PC-3 (cell line): ENCODE results near the gene BAIAP2L1.

Experiments used
- EZH2 ChIP-seq: fragments of 300-600 bp; sonication (generic); IDR thresholded peaks from one replicate; pipeline ENCODE4 v1.6.1; 2017; ENCODE audit warnings: antibody characterized with exemption, mild to moderate bottlenecking, low read length; ENCODE audit not compliant: unreplicated experiment
- TF ChIP-seq, protein P1 (sequence below): fragments of 300-600 bp; sonication (generic); conservative IDR thresholded peaks from 2 replicates; pipeline ENCODE4 v1.5.1; 2017; ENCODE audit warnings: antibody characterized with exemption, low read depth, mild to moderate bottlenecking, low read length

DNA sequence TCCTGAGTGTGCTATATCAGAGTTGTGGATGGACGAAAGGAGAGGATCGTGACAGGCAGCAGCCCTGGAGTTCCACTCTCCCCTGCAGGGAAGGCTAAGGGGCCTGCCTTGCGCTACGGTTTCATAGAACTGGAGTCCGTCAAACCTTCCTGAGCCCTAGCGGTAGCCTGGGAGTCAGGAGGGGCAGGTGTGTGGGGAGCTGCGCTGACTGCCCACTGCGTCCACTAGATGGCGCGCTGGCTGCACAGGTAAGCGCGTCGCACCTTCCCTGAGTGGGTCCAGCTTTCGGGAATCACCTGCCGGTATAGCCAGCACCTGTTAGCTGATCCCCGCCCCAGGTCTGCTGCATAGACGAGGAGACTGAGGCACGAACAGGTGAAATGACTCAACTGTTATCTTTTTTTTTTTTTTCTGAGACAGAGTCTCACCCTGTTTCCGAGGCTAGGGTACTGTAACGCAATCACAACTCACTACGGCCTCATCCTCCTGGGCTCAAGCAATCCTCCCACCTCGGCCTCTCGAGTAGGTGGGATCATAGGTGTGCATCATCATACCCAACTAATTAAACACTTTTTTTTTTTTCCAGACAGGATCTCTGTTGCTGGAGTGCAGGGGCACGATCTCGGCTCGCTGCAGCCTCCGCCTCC, 20.2 kb upstream of the BAIAP2L1 start:
- TF ChIP-seq EZH2, result no peak
- TF ChIP-seq, protein P1, sequence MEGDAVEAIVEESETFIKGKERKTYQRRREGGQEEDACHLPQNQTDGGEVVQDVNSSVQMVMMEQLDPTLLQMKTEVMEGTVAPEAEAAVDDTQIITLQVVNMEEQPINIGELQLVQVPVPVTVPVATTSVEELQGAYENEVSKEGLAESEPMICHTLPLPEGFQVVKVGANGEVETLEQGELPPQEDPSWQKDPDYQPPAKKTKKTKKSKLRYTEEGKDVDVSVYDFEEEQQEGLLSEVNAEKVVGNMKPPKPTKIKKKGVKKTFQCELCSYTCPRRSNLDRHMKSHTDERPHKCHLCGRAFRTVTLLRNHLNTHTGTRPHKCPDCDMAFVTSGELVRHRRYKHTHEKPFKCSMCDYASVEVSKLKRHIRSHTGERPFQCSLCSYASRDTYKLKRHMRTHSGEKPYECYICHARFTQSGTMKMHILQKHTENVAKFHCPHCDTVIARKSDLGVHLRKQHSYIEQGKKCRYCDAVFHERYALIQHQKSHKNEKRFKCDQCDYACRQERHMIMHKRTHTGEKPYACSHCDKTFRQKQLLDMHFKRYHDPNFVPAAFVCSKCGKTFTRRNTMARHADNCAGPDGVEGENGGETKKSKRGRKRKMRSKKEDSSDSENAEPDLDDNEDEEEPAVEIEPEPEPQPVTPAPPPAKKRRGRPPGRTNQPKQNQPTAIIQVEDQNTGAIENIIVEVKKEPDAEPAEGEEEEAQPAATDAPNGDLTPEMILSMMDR, result peak; percentile 96
